GM19467 (cell line): ENCODE results near the gene GINM1.
A peak's percentile ranks its signal among the peaks of the same experiment; 100 is the strongest.

Experiments
- ATAC-seq: cut with Tn5 transposase; IDR thresholded peaks from one replicate; pipeline ENCODE4 v1.9.1; 2021; ENCODE audit warnings: mild to moderate bottlenecking, moderate library complexity; ENCODE audit not compliant: unreplicated experiment

The GINM1 gene

GRCh38 chr6:149565527-149566409, at the start of gene GINM1:
Gene GINM1 (plus strand): TSS chr6:149566375. CDS start chr6:149566415, 40 bp downstream.
- peak; percentile 81 for ATAC-seq

GRCh38 chr6:149529650-149530049, 36.5 kb upstream of the GINM1 start:
- no peak for ATAC-seq

- ATAC-seq = no peak
Measured at GRCh38 chr6:149534742-149535141, 31.4 kb upstream of the GINM1 start.

- no peak for ATAC-seq
Measured at GRCh38 chr6:149541139-149541538, 25.0 kb upstream of the GINM1 start.

- ATAC-seq = no peak
Measured at GRCh38 chr6:149544646-149545257, 21.4 kb upstream of the GINM1 start.

- no peak for ATAC-seq
Measured at GRCh38 chr6:149545258-149545753, 20.9 kb upstream of the GINM1 start.

- ATAC-seq = peak; percentile 87
Measured at GRCh38 chr6:149545754-149546471, 20.3 kb upstream of the GINM1 start, which contains the start of gene PPIL4. Gene PPIL4 (minus strand): TSS chr6:149546043. CDS start chr6:149546005, 38 bp downstream.

- no peak for ATAC-seq
Measured at GRCh38 chr6:149551920-149552319, 14.3 kb upstream of the GINM1 start.

- no peak for ATAC-seq
Measured at GRCh38 chr6:149558029-149558428, 8.1 kb upstream of the GINM1 start.

GRCh38 chr6:149559389-149559788, 6.8 kb upstream of the GINM1 start:
- ATAC-seq = no peak

GRCh38 chr6:149560736-149561135, 5.4 kb upstream of the GINM1 start:
- no peak for ATAC-seq

GRCh38 chr6:149563203-149563927, 2.8 kb upstream of the GINM1 start:
- no peak for ATAC-seq

- no peak for ATAC-seq
Measured at GRCh38 chr6:149563928-149564325, 2.2 kb upstream of the GINM1 start.

- no peak for ATAC-seq
Measured at GRCh38 chr6:149566410-149567193, 427 bp downstream of the GINM1 start.

- no peak for ATAC-seq
Measured at GRCh38 chr6:149567194-149567586, 1.0 kb downstream of the GINM1 start.

GRCh38 chr6:149567945-149568585, 1.9 kb downstream of the GINM1 start:
- no peak for ATAC-seq

- no peak for ATAC-seq
Measured at GRCh38 chr6:149580880-149581279, 14.7 kb downstream of the GINM1 start.

- ATAC-seq = no peak
Measured at GRCh38 chr6:149581349-149581748, 15.2 kb downstream of the GINM1 start.

GRCh38 chr6:149586149-149586548, 20.0 kb downstream of the GINM1 start:
- no peak for ATAC-seq
